Measurements from ENCODE around the gene KCNT1. TPM values are rescaled to one million over a fixed set of nuclear protein-coding genes. Genes with fewer than 3 reads are reported as not detected.
A peak's percentile ranks its signal among the peaks of the same experiment; 100 is the strongest.

The KCNT1 gene
- total RNA-seq, 1 experiment from 2014 or later = 0.68 TPM

DNA sequence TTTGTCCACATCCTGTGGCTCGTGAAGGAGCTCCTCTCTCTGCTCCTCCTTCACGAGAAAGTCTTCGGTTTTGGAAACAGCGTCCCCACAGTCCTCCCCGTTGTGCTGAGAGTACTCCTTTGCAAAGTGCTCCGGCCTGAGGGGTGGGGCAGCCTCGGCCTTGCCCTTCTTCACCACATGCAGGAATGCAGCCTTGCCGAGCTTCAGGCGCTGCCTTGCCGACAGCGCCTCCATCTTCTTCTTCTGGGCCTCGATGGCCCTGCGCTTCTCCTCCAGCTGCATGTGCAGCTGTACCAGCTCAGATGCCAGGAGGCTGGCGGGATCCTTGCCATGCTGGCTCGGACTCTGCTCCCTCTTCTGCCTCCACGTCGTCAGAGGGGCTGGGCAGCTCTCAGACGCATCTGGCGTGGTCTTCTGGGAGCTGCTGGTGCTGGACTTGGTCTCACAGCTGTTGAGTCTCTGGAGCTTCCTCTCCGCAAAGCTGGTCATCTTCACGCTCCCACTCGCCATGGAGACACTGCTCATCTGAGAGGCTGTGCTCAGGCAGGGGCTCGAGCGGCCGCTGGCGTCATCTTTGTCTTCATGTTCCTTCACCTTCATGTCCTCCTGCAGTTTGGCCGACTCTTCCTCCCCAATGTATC, 119.9 kb downstream of the KCNT1 start:
- H3K27ac Mint-ChIP-seq = 0 out of 7 replicates have a peak overlapping the region, but pooled peaks of 1 of the 3 experiments have one; percentile 40
- no peak overlapping the region for H3K4me2 ChIP-seq (ENCODE audit: insufficient read depth, insufficient read length, low read length)
- H3K4me1 ChIP-seq (ENCODE audit: insufficient read depth, low read length) = no peaks in the 10 kb centered on the region
- H4K5ac ChIP-seq (ENCODE audit: insufficient read length, low read depth, low read length) = no peak overlapping the region
- H3T11ph ChIP-seq (ENCODE audit: low read length) = no peak overlapping the region
- H2BK15ac ChIP-seq (ENCODE audit: low read depth, low read length) = no peak overlapping the region
- H3K27me3 ChIP-seq (ENCODE audit: insufficient read depth, low read length) = no peaks in the 10 kb centered on the region
- no peak overlapping the region for H2AFZ ChIP-seq (ENCODE audit: low read length)
- no peaks in the 10 kb centered on the region for H3K23me2 ChIP-seq (ENCODE audit: insufficient read length, low read depth, low read length, poor library complexity, severe bottlenecking)
- no peak overlapping the region for H3K27ac ChIP-seq (ENCODE audit: insufficient read length, low read depth, low read length)
- H3K27me3 Mint-ChIP-seq (ENCODE audit: low read depth) = no peaks in the 10 kb centered on the region
- H2AK5ac ChIP-seq (ENCODE audit: insufficient read length, low read length) = no peak overlapping the region
- H3K56ac ChIP-seq (ENCODE audit: insufficient read length, low read depth, low read length) = no peak overlapping the region
- no peak overlapping the region for H3K4ac ChIP-seq (ENCODE audit: low read depth, low read length)
- no peak overlapping the region for H2BK20ac ChIP-seq (ENCODE audit: low read depth, low read length, poor library complexity, severe bottlenecking)
- WGBS (ENCODE audit: extremely low coverage, insufficient read length, low lambda C conversion rate) = no CpG with 5 or more reads among the region's 27 CpGs
- no peak overlapping the region for H3K23ac ChIP-seq (ENCODE audit: insufficient read length, low read depth, low read length)
- H3K9ac ChIP-seq (ENCODE audit: extremely low read depth, insufficient read length, low read length) = no peak overlapping the region
- H2BK12ac ChIP-seq (ENCODE audit: insufficient read length, low read depth, low read length) = no peak overlapping the region
- H4K20me1 ChIP-seq (ENCODE audit: control insufficient read depth, insufficient read depth, insufficient read length) = peaks cover 2% of the 10 kb centered on the region
- no peak for TF ChIP-seq CTCF (conservative IDR thresholded peaks at IDR 0.05)
- H2BK5ac ChIP-seq (ENCODE audit: insufficient read length, low read length) = no peak overlapping the region
- H3K79me1 ChIP-seq (ENCODE audit: insufficient read depth, low read depth, low read length, poor library complexity, severe bottlenecking) = no peaks in the 10 kb centered on the region
- no peak for DNase-seq
- no peaks in the 10 kb centered on the region for H3K4me1 Mint-ChIP-seq
- H3K4me3 Mint-ChIP-seq = no peak overlapping the region
- H3K9me3 Mint-ChIP-seq = no peaks in the 10 kb centered on the region
- no peak overlapping the region for H2BK120ac ChIP-seq (ENCODE audit: low read depth, low read length, poor library complexity, severe bottlenecking)
- no peak overlapping the region for H4K91ac ChIP-seq (ENCODE audit: insufficient read length, low read depth, low read length)
- 0 out of 2 replicates have a peak, but pooled peaks cover 1% of the 10 kb centered on the region for H3K79me2 ChIP-seq (ENCODE audit: insufficient read depth, low read length)
- H3K18ac ChIP-seq (ENCODE audit: insufficient read length, low read depth, low read length) = no peak overlapping the region
- no peaks in the 10 kb centered on the region for H3K9me3 ChIP-seq (ENCODE audit: control insufficient read depth, low read depth, low read length)
- H4K8ac ChIP-seq (replicated peaks; ENCODE audit: insufficient read length, low read depth, low read length) = no peak overlapping the region
- peaks cover 43 to 90% (median 75%) of the 10 kb centered on the region in 3 experiments for H3K36me3 Mint-ChIP-seq (ENCODE audit: insufficient read depth in 1 of 3, low read depth in 3 of 3)
- no peak overlapping the region for H3K14ac ChIP-seq (ENCODE audit: insufficient read depth, low read length)
